Non-pigmented ciliary epithelial cell (primary cell): ENCODE data around the gene ACTR8.

Experiments
- DNase-seq: peaks from one replicate; pipeline ENCODE4 v3.0.0-alpha.2; 2010; ENCODE audit warnings: low read depth

The ACTR8 gene

DNA sequence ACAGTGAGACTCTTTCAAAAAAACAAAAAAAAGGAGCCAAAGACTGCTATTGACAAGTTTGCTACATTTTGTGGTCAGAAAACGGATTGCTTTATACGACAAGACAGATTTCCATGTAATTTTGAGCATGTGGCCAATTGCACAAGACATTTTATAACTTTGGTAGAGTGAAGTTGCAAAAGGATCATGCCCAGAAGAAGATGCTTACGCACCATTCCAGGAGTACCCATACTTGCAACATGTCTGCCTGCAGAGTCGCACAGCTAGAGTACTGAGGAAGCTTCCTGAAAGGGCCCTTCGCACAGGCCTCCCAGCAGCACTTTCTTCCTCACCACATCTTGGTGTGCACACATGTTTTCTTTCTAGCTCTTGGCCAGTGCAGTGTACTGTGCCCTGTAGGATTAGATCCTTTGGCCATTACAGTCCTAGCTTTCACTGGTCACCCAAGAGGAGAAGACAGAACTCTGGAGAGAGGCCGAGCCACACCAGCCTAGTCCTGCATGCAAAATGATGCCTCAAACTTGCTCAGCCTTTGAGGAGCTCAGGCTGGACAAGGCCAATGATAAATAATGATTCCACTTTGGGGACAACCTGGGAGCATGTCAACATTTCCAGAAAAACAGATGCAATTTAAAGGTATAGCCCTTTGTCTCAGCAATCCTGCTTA is 47.4 kb downstream of the ACTR8 start:
- no peak for DNase-seq

DNA sequence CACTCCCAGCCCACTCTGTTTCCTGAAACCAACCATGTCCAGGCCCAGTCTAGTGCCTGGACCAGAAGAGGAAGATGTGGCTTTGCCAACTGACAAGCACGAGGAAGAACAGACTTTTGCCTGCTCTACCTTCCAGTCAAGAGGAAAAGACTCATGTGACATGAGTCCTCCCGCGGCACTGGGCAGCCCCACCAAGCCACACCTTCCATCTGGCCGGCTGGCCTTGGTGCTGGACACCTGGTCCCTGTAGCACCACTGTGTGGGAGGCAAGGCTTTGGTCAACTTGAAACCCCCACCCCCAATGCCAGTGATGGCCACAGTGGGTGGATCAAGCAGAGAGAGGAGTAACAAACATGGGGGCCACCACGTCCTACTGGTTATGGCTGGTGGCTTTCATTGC is 48.3 kb downstream of the ACTR8 start:
- no peak for DNase-seq

DNA sequence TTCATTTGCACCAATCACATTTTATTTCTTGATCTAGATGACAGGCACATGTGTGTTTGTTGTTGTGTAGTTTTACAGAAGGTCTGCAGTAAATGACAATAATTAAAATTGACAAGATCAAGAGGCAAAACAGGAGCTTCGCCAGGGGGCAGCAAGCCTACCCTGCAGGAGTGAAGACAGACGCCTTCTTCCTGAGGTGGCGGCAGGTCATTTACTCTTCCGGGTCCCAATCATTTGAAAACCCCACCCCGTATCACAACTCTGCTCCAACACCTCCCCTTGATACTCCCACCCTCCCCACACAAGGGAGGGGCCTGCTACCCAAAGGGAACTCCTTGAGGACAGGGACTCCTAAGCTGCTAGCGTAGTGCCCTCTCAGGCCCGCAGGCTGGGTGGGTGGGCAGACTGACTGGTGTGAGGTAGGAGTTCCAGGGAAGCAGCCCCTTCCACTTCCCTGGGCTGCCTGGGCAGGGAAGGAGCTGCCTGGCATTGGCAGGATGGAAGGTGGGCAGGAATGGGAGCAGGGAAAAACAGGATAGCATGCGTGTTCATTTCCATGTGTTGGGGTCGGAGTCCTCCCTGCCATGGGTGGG is 48.8 kb downstream of the ACTR8 start:
- DNase-seq = no peak

DNA sequence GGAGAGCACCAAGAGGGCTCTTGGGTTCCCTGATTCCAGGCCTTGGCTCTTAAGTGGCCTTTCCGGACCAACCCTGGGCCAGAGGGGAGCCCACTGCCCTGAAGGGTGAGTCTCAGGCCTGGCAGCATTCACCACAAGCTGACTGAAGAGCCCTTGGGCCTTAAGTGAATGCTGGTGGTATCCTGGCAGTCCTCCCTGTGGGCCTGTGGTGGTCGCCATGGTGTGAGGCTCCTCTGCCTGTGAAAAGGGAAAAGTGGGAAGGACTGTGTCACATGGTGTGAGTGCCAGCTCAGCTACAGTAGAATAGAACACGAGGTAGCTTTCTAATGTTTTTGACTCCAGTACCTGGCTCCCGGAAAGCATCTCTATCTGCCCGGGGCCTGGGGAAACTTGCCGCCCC is 51.0 kb downstream of the ACTR8 start:
- no peak for DNase-seq

DNA sequence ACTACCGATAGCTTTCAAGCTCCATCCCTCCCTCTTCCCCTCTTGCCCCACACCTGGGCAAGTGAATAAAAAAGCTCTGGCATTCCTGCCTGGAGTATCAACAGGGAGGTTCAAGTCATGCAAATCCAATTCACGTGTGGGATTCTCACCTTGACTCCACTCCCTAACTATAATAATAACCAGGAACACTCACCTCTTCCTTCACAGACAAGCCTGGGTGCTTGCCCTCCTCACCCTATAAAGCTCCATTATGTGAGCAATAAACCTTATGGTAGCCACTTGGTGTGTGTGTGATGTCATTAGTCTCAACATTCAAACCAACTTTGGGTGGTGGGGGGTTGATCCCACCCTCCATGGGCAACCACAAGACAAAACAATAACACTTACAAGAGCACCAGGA is 52.3 kb downstream of the ACTR8 start:
- DNase-seq = no peak

DNA sequence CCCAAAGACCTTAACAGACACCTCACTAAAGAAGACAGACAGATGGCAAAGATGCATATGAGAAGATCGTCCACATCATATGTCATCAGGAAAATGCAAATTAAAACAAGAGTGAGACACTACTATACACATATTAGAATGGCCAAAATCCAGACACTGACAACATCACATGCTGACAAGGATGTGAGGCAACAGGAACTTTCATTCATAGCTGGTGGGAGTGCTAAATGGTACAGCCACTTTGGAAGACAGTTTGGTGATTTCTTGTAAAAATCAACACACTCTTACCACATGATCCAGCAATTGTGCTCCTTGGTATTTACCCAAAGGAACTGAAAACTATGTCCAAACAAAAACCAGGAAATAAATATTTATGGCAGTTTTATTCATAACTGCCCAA is 53.4 kb downstream of the ACTR8 start:
- no peak for DNase-seq

DNA sequence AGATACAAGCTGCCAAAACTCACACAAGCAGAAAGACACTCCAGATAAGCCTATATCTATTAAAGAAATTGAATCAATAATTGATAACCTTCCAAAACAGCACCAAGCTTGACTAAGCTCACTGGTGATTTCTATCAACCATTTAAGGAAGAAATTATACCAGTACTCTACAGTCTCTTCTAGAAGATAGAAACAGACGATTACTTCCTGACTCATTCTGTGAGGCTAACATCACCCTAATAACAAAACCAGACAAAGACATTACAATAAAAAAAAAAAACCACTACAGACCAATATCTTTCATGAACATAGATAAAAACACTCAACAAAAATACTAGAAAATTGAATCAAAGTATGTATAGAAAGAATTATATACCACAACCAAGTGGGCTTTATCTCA is 55.9 kb downstream of the ACTR8 start:
- no peak for DNase-seq

DNA sequence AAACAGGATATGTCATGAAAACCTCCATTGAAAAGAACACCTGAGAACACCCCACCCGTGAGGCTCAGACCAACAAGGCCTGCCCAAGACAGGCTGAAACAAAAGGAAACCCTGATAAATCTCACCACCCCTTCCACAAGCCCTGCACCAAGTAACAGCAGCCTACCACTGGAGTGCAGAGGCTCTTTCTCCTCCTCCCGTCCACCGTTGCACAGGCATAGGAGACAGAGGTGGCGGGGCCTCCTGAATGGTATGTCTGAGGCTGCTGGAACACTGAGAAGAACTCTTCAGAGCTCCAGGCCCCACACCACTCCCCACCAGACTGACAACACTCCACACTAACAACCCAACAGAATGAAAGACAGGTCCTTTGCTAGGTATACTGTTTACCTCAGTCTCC is 57.2 kb downstream of the ACTR8 start:
- DNase-seq = no peak

DNA sequence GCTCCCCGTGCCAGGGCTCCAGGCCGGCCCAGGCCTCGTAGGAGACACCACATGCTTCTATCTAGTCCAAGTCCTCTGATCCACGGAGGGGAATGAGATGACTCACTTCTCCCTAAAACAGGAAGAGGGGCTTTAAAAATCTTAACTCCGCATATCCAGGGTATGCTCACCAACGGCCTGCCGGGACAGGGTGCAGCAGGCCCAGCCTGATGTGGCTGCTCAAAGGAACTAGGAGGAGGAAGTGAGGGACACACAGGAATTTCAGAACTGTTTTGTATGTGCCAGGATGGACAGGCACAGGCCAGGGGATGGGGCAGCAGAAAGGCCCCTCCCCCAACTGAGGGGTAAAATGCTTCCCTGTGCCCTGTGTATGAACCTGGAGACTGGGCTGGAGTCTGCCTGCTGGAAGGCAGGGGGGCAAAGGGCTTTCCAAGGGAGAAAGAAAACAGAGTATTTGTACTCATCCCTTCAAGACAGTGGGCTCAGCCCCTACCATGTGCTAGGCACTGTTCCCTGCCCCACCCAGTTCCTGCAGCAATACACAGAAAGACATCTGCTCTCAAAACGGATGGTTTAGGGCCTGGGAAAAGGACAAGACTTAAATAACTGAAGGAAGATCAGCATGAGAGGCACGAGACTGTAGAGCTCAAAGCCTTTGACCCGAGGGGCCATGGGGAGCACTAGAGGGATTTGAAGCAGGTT is 57.8 kb downstream of the ACTR8 start:
- no peak for DNase-seq

DNA sequence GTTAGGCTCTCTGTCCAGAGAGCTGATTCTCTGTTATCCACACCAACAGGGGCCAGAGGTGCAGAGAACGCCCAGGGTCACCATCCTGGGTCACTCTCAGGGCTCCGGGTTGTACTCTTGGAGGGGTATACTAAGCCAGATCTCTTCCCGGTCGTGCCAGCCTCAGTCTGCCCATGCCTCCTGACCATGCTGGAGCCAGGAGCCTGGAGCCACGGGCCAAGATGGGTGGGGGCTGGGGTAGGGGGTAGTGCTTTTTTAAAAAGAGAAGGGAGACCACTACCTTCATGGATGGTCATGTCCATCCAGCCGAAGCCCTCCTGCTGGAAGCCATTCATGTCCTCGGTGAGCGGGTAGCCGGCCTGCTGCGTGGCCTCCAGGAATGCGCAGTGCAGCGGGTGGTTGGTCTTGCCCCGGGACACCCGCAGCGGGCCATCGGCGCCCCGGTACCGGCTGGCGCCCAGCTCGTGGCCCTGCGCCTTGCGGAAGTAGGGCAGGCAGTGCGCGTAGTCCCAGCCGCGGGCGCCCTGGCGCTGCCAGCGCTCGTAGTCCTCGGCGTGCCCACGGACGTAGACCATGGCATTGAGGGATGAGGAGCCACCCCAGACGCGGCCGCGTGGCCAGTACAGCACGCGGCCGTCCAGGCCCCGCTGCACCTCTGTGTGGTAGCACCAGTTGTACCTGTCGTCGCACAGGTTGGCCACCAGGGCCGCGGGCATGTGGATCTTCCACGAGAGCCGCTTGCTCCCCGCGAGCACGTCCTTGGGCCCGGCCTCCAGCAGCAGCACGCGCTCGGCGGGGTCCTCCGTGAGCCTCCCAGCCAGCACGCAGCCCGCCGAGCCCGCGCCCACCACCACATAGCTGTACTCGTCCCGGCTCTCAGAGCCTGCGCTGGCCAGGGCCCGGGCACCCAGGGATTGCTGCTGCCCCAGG is 58.7 kb downstream of the ACTR8 start:
- no peak for DNase-seq

DNA sequence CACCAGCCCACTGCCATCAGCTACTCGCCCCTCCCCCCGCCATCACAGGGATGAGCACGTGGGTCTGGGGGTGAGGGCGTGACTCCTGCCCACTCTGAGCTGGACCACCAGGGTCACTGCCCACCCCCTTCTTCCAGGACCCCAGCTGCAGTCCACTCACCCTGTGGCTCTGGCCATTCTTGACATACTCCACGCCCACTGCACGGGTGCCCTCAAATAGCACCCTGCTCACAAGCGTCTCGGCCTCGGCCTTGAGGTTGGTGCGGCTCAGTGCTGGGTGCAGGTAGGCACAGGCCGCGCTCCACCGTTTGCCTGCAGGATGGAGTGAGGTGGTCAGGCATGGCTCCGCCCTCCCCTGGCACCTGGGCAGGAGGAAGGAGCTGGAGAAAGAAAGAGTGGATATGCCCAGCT is 59.6 kb downstream of the ACTR8 start:
- no peak for DNase-seq

DNA sequence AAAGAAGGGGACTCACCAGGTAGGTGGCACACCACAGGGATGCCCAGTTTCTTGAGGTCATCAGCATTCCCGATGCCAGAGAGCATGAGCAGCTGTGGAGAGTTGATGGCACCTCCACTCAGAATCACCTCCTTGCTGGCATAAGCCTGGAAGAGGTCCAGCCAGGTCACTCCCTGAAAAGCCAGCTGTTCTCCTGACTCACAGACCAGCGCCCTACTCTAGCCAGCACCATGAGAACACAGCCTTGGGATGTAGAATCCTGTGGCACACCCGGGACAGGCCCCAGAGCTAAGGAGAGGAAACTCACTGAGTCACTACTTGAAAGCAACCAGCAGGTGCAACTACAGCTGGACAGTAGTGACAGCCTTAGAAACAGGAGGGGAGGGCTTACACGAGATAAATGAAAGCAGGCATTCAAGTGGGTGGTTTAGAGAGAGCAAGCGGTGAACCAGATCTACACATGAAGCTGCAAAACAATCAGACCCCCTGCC is 60.3 kb downstream of the ACTR8 start:
- DNase-seq = no peak

DNA sequence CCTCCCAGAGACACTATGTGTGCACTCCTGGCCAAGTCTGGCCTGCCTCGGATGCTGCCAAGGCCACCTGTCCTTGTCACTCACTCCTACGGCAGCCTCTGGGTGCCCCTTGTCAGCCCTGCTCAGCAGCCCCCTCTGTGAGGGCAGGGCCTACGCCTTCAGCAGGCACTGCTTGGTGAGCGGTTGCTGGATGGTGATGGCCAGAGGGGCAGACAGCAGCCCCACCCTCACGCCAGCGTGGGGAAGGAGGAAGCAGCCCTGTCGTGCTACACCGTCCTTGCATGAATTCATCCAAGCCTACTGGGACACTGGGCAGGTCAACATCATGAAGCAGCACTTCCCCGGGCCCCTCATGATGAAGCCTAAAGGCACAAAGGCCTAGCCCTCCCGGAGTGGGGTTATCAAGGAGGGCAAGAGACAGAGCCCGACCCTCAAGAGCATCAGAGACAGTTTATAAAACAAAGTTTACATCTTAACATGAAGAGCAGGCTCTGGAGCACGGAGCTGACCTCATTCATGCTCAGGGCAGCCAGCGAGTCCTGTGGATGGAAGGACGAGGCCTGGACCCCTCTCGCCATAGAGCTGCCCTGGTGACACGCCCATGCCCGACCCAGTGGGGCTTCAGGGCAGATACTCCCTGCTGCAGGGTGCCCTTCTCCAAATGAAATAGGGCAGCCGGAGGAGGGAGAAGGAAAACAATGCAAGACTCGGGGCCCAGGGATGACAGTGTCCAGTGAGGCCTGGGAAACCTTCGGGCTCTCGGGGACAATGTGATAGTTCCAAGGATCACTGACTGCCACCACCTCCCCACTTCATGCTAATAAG is 61.0 kb downstream of the ACTR8 start:
- no peak for DNase-seq

DNA sequence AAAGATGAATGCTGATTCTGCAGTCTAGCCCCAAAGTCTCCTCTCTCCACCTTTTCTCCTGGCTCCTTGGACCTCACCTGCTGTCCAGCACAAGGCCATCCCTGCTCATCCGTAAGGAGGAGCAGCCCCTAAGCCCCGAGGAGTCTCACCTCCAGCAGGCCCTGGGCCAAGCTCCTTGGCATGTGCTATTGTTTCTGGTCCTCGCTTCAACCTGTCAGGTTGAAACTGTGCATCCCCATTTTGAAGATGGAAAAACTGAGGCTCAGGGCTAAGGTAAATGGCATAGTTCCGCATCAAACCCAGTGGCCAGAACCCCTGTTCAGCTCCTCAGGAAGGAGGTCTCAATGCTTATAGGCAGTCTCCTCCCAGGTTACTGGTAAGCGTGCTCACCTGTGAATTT is 61.9 kb downstream of the ACTR8 start:
- no peak for DNase-seq

DNA sequence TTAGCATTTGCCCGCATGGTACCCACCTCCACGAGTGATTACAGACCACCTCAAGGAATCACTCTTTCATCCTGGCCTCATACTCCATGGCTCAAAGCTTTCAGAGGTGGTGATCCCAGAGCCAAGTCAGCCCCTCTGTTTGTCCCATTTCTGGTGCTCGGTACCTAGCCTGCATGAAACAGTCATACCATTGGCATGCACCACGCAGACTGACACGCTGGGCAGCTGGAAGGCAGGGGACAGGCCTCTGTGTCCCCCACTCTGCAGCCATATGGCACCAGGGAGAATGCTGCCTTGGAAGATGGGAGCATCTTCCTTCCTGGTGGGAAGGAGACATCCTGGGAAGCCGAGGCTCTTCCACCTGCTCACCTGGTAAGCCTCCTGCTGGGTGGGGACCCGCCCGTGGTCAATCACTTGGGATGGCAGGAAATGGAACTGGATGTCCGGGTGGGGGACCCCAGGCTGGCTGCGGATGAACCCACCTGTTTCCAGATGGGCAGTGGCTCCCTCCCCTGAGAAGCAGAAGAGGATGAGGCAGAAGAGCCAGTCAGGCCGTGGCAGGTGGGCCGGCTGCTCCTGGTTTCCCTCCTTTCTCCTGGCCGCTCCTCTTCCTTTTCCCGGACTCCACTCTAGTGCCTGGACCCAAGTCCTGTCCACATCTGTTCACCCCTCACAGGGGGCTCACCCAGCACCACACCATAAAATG is 62.6 kb downstream of the ACTR8 start:
- no peak for DNase-seq

DNA sequence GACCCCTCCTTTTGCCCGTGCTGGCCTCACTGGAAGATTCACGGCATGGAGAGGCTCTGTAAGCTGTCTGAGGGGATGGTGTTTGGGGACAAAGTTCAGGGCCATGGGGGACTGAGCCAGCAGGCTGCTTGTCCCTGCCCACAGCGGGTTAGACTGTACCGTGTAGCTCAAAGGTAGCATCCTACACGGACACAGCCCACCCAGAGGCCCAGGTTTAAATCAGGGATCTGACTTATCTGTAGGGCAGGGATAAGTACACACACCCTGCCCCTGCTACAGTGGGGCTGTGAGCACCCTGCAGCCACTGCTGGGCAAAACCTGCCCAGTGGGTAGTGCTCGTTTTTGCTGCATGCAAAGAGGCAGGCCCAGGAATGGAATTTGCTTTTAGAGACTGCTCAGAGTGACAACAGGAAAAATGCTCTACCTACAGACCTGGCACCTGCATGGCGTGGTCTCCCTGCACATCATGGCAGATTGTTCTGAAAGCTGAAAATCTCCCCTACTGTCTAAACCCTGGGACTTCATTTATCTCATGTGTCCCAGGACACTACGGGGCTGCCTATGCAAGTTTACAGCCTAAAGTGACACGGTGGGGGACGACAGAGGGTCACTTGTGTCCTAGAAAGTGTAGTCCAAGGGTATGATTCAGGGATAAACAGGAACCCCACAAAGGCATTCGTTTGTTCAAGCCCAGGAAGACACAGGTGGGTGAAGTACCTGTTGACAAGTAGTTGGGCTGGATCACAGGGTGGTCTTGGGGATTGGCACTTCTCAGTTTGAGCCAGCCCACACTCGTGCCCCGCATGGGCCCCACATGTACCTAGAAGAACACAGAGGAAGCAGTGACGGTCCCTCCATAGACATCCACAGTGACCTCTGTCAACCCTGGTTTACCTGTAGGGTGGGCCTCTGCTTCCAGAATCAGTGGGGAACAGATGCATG is 63.5 kb downstream of the ACTR8 start:
- no peak for DNase-seq

DNA sequence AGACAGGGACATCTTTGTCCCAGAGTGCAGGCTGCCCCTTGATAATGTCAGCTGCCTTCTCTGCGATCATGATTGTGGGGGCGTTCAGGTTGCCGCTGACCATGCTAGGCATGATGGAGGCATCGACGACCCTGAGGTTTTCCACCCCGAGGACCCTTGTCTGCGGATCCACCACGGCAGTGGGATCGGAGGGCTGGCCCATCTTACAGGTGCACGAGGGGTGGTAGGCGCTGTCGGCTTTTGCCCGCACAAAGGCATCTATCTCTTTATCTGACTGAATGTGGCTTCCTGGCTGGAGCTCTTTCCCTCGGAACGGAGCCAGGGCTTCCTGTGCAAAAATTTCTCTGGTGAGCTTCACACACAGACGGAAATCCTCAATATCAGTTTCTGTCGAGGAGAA is 64.1 kb downstream of the ACTR8 start:
- DNase-seq = no peak

DNA sequence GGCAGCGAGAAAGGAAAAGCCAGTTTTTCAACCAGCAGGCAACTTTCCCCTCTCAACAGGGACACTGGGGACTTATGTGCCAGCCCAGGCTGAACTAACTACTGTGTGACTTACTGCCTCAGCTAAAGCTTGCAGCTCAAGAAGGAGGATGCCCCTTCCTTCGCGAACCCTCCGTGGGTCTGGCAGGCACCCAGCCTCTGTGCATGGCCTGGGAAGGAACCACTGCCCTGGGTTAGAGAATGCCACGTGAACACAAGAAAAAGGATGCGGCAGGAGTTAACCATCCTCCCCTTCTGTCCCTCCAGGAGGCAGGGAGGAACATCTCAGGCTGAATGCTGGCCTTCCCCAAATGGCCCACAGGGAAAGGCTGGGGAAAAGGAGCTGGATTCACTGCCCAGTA is 64.7 kb downstream of the ACTR8 start:
- no peak for DNase-seq
